SK-N-SH (cell line): ENCODE data around the gene SHLD2. TPM values are rescaled to one million over a fixed set of nuclear protein-coding genes. Genes with fewer than 3 reads are reported as not detected.

Experiments
- CTCF ChIA-PET: fragments of 300-600, 350-600 bp; formaldehyde crosslinking; extraction: SDS; loops from one replicate; lab custom pipeline; 2021; lab: Yijun Ruan, JAX
- POLR2A ChIA-PET: fragments of 350-600 bp; sonication (Branson Sonifier 250); formaldehyde crosslinking; extraction: SDS; loops from one replicate; lab custom pipeline; 2020; ENCODE audit warnings: antibody characterized with exemption, inconsistent platforms; lab: Yijun Ruan, JAX
- DNase-seq: peaks from one replicate; pipeline ENCODE4 v3.0.0; 2012
- H2AFZ ChIP-seq: fragments of 200-600 bp; sonication (generic); 2 replicates; pipeline ENCODE4 v1.8.1; 2016; ENCODE audit warnings: antibody characterized with exemption, mild to moderate bottlenecking, low read depth
- H3F3A ChIP-seq: fragments of 200-600 bp; sonication (generic); replicated peaks from 2 replicates; pipeline ENCODE3; 2016; ENCODE audit warnings: antibody characterized with exemption, mild to moderate bottlenecking; ENCODE audit not compliant: insufficient read depth
- H3K27ac ChIP-seq, 2 experiments: fragments of 200-500 bp in 1 of 2; fragments of 200-600 bp in 1 of 2; sonication (Bioruptor generic) in 1 of 2; sonication (generic), shearing (Covaris generic) in 1 of 2; 2 replicates each; pipeline versions ENCODE4 v1.5.1 to v1.6.1; 2014 to 2016; ENCODE audit warnings: low read depth in 2 of 2, inconsistent platforms in 1 of 2, low read length in 1 of 2, mild to moderate bottlenecking in 1 of 2, mixed read lengths in 1 of 2
- H3K27me3 ChIP-seq: fragments of 200-600 bp; sonication (generic), shearing (Covaris generic); 2 replicates; pipeline ENCODE4 v1.6.1; 2016; ENCODE audit warnings: mixed run types; ENCODE audit not compliant: insufficient read depth
- H3K36me3 ChIP-seq, 2 experiments: fragments of 200-500 bp in 1 of 2; fragments of 200-600 bp in 1 of 2; sonication (Bioruptor generic) in 1 of 2; sonication (generic) in 1 of 2; replicated peaks in 1 of 2; 2 replicates each; pipeline versions ENCODE3 to v1.5.1; 2014 to 2016; ENCODE audit warnings: low read length in 1 of 2, mild to moderate bottlenecking in 1 of 2; ENCODE audit not compliant: insufficient read depth in 2 of 2, control insufficient read depth in 1 of 2
- H3K4me1 ChIP-seq, 2 experiments: fragments of 200-500 bp in 1 of 2; fragments of 200-600 bp in 1 of 2; sonication (Bioruptor generic) in 1 of 2; sonication (generic), shearing (Covaris generic) in 1 of 2; 2 replicates each; pipeline versions ENCODE4 v1.5.1 to v1.6.1; 2014 to 2016; ENCODE audit warnings: low read depth in 1 of 2, low read length in 1 of 2, mixed run types in 1 of 2; ENCODE audit not compliant: insufficient read depth in 2 of 2, control insufficient read depth in 1 of 2
- H3K4me2 ChIP-seq: fragments of 200-600 bp; sonication (generic), shearing (Covaris generic); 2 replicates; pipeline ENCODE4 v1.6.1; 2017; ENCODE audit warnings: mixed run types
- H3K4me3 ChIP-seq, 2 experiments: fragments of 200-500 bp in 1 of 2; fragments of 200-600 bp in 1 of 2; sonication (Bioruptor generic) in 1 of 2; sonication (generic), shearing (Covaris generic) in 1 of 2; 2 replicates each; pipeline versions ENCODE4 v1.5.1 to v1.8.1; 2014 to 2016; ENCODE audit warnings: low read depth in 2 of 2, inconsistent platforms in 1 of 2, low read length in 1 of 2, mild to moderate bottlenecking in 1 of 2, mixed read lengths in 1 of 2, moderate library complexity in 1 of 2
- H3K79me2 ChIP-seq: fragments of 200-600 bp; sonication (generic); 2 replicates; pipeline ENCODE4 v1.8.1; 2017; ENCODE audit warnings: mild to moderate bottlenecking; ENCODE audit not compliant: insufficient read depth
- H3K9ac ChIP-seq: fragments of 200-600 bp; sonication (generic); 2 replicates; pipeline ENCODE4 v1.6.1; 2017; ENCODE audit warnings: mixed run types
- H3K9me2 ChIP-seq: fragments of 200-600 bp; sonication (generic); 2 replicates; pipeline ENCODE4 v1.6.1; 2017; ENCODE audit warnings: mixed run types
- H3K9me3 ChIP-seq: fragments of 200-600 bp; sonication (generic); 2 replicates; pipeline ENCODE4 v1.6.1; 2017; ENCODE audit warnings: mixed run types, mild to moderate bottlenecking, moderate library complexity
- H4K20me1 ChIP-seq: fragments of 200-600 bp; sonication (generic); 2 replicates; pipeline ENCODE4 v1.6.1; 2017; ENCODE audit warnings: mild to moderate bottlenecking, mixed run types; ENCODE audit not compliant: insufficient read depth
- CHD2 ChIP-seq: fragments of 150-350 bp; IDR thresholded peaks from 2 replicates; pipeline ENCODE4 v1.6.1; 2018; ENCODE audit warnings: low read length; ENCODE audit not compliant: partially characterized antibody
- EP300 ChIP-seq, 2 experiments: IDR thresholded peaks; 2 replicates each; pipeline versions ENCODE4 v1.4.0 to v1.6.1; 2012; ENCODE audit warnings: borderline replicate concordance in 1 of 2, low read depth in 1 of 2, low read length in 1 of 2
- EZH2phosphoT487 ChIP-seq: fragments of 200-600 bp; sonication (generic); IDR thresholded peaks from 2 replicates; pipeline ENCODE4 v1.6.1; 2017; ENCODE audit warnings: low read depth, mixed run types, mild to moderate bottlenecking, antibody characterized with exemption, moderate library complexity, borderline replicate concordance
- FOXJ3 ChIP-seq: sonication (generic); formaldehyde crosslinking; IDR thresholded peaks from 2 replicates; pipeline ENCODE4 v1.5.1; 2020; ENCODE audit warnings: mild to moderate bottlenecking, missing genetic modification reagents
- GATA2 ChIP-seq: sonication (generic); formaldehyde crosslinking; IDR thresholded peaks from 2 replicates; pipeline ENCODE4 v1.5.0; 2020; ENCODE audit warnings: mild to moderate bottlenecking, missing genetic modification reagents
- JUND ChIP-seq: IDR thresholded peaks from 2 replicates; pipeline ENCODE4 v1.4.0; 2012
- MEF2A ChIP-seq: IDR thresholded peaks from 2 replicates; pipeline ENCODE4 v1.4.0; 2012; ENCODE audit warnings: low read depth, borderline replicate concordance
- NFIC ChIP-seq: IDR thresholded peaks from 2 replicates; pipeline ENCODE4 v1.4.0; 2012; ENCODE audit warnings: borderline replicate concordance
- NRF1 ChIP-seq: IDR thresholded peaks from 2 replicates; pipeline ENCODE4 v1.6.1; 2012; ENCODE audit warnings: low read depth, mild to moderate bottlenecking, low read length
- POLR2AphosphoS5 ChIP-seq: IDR thresholded peaks from 2 replicates; pipeline ENCODE4 v1.6.1; 2012; ENCODE audit warnings: low read depth, low read length
- RCOR1 ChIP-seq: fragments of 150-350 bp; IDR thresholded peaks from 2 replicates; pipeline ENCODE4 v1.6.1; 2017; ENCODE audit warnings: antibody characterized with exemption, low read length
- RFX5 ChIP-seq: IDR thresholded peaks from 2 replicates; pipeline ENCODE4 v1.6.1; 2012; ENCODE audit warnings: mild to moderate bottlenecking, improper control_type of control experiment, low read length
- SMC3 ChIP-seq: IDR thresholded peaks from 2 replicates; pipeline ENCODE4 v1.6.1; 2012; ENCODE audit warnings: low read depth, low read length, improper control_type of control experiment
- TCF12 ChIP-seq: IDR thresholded peaks from 2 replicates; pipeline ENCODE4 v1.4.0; 2012
- TEAD4 ChIP-seq: IDR thresholded peaks from 2 replicates; pipeline ENCODE4 v1.4.0; 2012; ENCODE audit warnings: mild to moderate bottlenecking, borderline replicate concordance; ENCODE audit not compliant: insufficient read depth
- YY1 ChIP-seq: IDR thresholded peaks from 2 replicates; pipeline ENCODE4 v1.4.0; 2012; ENCODE audit warnings: low read depth, mild to moderate bottlenecking
- WGBS: methylation state at CpG from one replicate; pipeline ENCODE4 v1.1.6; 2017; ENCODE audit warnings: low lambda C conversion rate; 5-methylcytosine and 5-hydroxymethylcytosine counted together
- polyA plus RNA-seq, 3 experiments: library from polyadenylated mRNA; depleted of rRNA; stranded (reverse); fragments of >200 nt; gene quantifications; 2 replicates each; pipeline ENCODE4 v1.2.3, GENCODE V29; 2012
- TF ChIP-seq, protein P1 (sequence below): IDR thresholded peaks from 2 replicates; pipeline ENCODE4 v1.4.0; 2012; ENCODE audit warnings: low read depth, borderline replicate concordance
- TF ChIP-seq, protein P2 (sequence below): fragments of 150-350 bp; IDR thresholded peaks from 2 replicates; pipeline ENCODE4 v1.6.1; 2016; ENCODE audit warnings: mild to moderate bottlenecking, low read depth, low read length
- TF ChIP-seq, protein P3 (sequence below): IDR thresholded peaks from 2 replicates; pipeline ENCODE4; 2012
- TF ChIP-seq, protein P4 (sequence below): IDR thresholded peaks from 2 replicates; pipeline ENCODE4 v1.6.1; 2012; ENCODE audit warnings: mild to moderate bottlenecking, low read depth, low read length, moderate library complexity

SHLD2 gene
- polyA plus RNA-seq, 1 of the 3 experiments (the other 2 are of a cell fraction), result 4.7 TPM

DNA sequence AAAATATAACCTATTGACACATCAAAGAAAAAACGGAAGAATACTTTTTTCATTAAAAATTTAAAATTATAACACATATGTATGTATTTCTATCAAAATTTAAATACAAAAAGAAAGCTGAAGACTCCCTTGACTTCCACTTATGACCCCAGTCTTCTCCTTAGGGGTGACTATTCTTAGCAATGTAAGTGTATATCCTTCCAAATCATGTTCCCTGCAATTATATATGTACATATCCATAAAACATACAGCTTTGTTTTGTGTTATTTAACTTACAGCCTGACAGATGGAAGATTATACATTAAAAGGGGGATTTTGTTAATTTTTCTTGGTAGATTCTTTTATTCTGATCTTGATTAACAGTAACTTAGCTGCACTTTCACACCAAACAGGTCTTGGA, 9.5 kb upstream of the SHLD2 start:
- no peaks in the 10 kb centered on the region for H3K27me3 ChIP-seq
- peaks cover 17 to 25% of the 10 kb centered on the region in 2 experiments for H3K4me1 ChIP-seq
- H2AFZ ChIP-seq, result no peak overlapping the region
- ChIA-PET CTCF (no interaction called here), POLR2A (no interaction called here)
- no peak for DNase-seq
- peak overlapping the region; percentile 3 to 97; a peak in 2 of 4 replicates for H3K27ac ChIP-seq
- WGBS, result 98% methylated on average over 1 of the region's 1 CpG
- H3K9me2 ChIP-seq, result no peaks in the 10 kb centered on the region
- no peak overlapping the region for H3K9ac ChIP-seq
- H3K79me2 ChIP-seq, result peaks cover 71% of the 10 kb centered on the region
- peaks cover 31% of the 10 kb centered on the region for H3F3A ChIP-seq
- no peak overlapping the region for H3K4me2 ChIP-seq
- peaks cover 24% of the 10 kb centered on the region for H4K20me1 ChIP-seq
- peaks cover 20 to 26% of the 10 kb centered on the region in 2 experiments for H3K36me3 ChIP-seq
- no peaks in the 10 kb centered on the region for H3K9me3 ChIP-seq
- no peak for TF ChIP-seq EZH2phosphoT487
- no peak for TF ChIP-seq YY1
- TF ChIP-seq, protein P1, sequence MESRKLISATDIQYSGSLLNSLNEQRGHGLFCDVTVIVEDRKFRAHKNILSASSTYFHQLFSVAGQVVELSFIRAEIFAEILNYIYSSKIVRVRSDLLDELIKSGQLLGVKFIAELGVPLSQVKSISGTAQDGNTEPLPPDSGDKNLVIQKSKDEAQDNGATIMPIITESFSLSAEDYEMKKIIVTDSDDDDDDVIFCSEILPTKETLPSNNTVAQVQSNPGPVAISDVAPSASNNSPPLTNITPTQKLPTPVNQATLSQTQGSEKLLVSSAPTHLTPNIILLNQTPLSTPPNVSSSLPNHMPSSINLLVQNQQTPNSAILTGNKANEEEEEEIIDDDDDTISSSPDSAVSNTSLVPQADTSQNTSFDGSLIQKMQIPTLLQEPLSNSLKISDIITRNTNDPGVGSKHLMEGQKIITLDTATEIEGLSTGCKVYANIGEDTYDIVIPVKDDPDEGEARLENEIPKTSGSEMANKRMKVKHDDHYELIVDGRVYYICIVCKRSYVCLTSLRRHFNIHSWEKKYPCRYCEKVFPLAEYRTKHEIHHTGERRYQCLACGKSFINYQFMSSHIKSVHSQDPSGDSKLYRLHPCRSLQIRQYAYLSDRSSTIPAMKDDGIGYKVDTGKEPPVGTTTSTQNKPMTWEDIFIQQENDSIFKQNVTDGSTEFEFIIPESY, result no peak
- no peak for TF ChIP-seq NRF1
- no peak for TF ChIP-seq TEAD4
- no peak for TF ChIP-seq MEF2A
- TF ChIP-seq EP300 (IDR thresholded peaks at IDR 0.05; ENCODE audit: borderline replicate concordance in 1 of 2, low read depth in 1 of 2, low read length in 1 of 2), result no peak
- no peak for TF ChIP-seq FOXJ3 (CRISPR knock-in tag)
- TF ChIP-seq JUND, result no peak
- TF ChIP-seq SMC3, result no peak
- no peak for TF ChIP-seq GATA2 (CRISPR knock-in tag)
- TF ChIP-seq, protein P2, sequence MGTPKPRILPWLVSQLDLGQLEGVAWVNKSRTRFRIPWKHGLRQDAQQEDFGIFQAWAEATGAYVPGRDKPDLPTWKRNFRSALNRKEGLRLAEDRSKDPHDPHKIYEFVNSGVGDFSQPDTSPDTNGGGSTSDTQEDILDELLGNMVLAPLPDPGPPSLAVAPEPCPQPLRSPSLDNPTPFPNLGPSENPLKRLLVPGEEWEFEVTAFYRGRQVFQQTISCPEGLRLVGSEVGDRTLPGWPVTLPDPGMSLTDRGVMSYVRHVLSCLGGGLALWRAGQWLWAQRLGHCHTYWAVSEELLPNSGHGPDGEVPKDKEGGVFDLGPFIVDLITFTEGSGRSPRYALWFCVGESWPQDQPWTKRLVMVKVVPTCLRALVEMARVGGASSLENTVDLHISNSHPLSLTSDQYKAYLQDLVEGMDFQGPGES, result no peak
- TF ChIP-seq POLR2AphosphoS5, result no peak
- TF ChIP-seq RFX5, result no peak
- TF ChIP-seq CHD2, result no peak
- no peak for TF ChIP-seq RCOR1
- TF ChIP-seq TCF12, result no peak
- TF ChIP-seq, all 33 proteins: peak for 0
- H3K4me3 ChIP-seq, result no peak overlapping the region

DNA sequence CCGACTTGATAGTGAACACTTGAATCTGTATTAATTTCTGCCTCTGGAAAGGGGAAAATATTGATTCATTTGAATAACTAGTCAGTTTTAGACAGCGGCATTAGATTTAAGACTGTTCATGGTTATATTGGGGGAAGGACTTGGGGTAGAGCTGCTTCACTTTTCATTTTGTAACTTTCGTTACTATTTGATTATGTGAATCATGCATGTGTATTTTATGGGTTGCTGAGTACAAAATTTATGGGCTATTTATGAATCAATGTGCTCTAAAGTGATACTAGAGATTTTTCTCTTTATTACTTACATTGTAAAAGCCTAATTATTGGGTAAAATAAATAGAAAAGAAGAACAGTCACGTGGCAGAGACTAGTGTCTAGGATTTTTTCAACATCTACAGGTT, 5.3 kb upstream of the SHLD2 start:
- WGBS, result 94% methylated on average over 4 of the region's 4 CpGs

More for the DNA sequence above, 5.3 kb upstream of the SHLD2 start:
- CTCF ChIA-PET, result no interaction called here
- H3K4me3 ChIP-seq, result no peak overlapping the region
- H3K27me3 ChIP-seq, result no peaks in the 10 kb centered on the region
- peaks cover 12 to 14% of the 10 kb centered on the region in 2 experiments; a peak in 3 of 4 replicates for H3K4me1 ChIP-seq
- DNase-seq, result no peak
- H3K4me2 ChIP-seq, result no peak overlapping the region
- peaks cover 35% of the 10 kb centered on the region for H4K20me1 ChIP-seq
- peaks cover 91% of the 10 kb centered on the region for H3K79me2 ChIP-seq
- H3K27ac ChIP-seq, result no peak overlapping the region
- H3K36me3 ChIP-seq, result peaks cover 28 to 30% of the 10 kb centered on the region in 2 experiments
- POLR2A ChIA-PET, result no interaction called here
- no peaks in the 10 kb centered on the region for H3K9me2 ChIP-seq
- peaks cover 10% of the 10 kb centered on the region for H3F3A ChIP-seq
- H2AFZ ChIP-seq, result no peak overlapping the region
- H3K9ac ChIP-seq, result no peak overlapping the region
- H3K9me3 ChIP-seq, result no peaks in the 10 kb centered on the region
- TF ChIP-seq POLR2AphosphoS5, result no peak
- TF ChIP-seq NFIC, result no peak
- TF ChIP-seq JUND, result no peak
- TF ChIP-seq, protein P3, sequence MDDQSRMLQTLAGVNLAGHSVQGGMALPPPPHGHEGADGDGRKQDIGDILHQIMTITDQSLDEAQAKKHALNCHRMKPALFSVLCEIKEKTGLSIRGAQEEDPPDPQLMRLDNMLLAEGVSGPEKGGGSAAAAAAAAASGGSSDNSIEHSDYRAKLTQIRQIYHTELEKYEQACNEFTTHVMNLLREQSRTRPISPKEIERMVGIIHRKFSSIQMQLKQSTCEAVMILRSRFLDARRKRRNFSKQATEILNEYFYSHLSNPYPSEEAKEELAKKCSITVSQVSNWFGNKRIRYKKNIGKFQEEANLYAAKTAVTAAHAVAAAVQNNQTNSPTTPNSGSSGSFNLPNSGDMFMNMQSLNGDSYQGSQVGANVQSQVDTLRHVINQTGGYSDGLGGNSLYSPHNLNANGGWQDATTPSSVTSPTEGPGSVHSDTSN, result no peak
- TF ChIP-seq, protein P4, sequence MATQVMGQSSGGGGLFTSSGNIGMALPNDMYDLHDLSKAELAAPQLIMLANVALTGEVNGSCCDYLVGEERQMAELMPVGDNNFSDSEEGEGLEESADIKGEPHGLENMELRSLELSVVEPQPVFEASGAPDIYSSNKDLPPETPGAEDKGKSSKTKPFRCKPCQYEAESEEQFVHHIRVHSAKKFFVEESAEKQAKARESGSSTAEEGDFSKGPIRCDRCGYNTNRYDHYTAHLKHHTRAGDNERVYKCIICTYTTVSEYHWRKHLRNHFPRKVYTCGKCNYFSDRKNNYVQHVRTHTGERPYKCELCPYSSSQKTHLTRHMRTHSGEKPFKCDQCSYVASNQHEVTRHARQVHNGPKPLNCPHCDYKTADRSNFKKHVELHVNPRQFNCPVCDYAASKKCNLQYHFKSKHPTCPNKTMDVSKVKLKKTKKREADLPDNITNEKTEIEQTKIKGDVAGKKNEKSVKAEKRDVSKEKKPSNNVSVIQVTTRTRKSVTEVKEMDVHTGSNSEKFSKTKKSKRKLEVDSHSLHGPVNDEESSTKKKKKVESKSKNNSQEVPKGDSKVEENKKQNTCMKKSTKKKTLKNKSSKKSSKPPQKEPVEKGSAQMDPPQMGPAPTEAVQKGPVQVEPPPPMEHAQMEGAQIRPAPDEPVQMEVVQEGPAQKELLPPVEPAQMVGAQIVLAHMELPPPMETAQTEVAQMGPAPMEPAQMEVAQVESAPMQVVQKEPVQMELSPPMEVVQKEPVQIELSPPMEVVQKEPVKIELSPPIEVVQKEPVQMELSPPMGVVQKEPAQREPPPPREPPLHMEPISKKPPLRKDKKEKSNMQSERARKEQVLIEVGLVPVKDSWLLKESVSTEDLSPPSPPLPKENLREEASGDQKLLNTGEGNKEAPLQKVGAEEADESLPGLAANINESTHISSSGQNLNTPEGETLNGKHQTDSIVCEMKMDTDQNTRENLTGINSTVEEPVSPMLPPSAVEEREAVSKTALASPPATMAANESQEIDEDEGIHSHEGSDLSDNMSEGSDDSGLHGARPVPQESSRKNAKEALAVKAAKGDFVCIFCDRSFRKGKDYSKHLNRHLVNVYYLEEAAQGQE, result no peak
